Glutamatergic neuron (in vitro differentiated cells): ENCODE measurements around the gene APOL2. TPM values are rescaled to one million over a fixed set of nuclear protein-coding genes. Genes with fewer than 3 reads are reported as not detected.
"Not testable (repeated sequence)": the region's sequence is repeated elsewhere in the genome, so short reads cannot be mapped to it uniquely, and the experiment has no call there.

ENCODE experiments used
- DNase-seq: peaks from one replicate; pipeline ENCODE4 v3.0.0; 2022
- H3K27ac Mint-ChIP-seq: one replicate; pipeline ENCODE4 v1.8.0; 2020; ENCODE audit warnings: mild to moderate bottlenecking, mixed read lengths, inconsistent platforms; ENCODE audit not compliant: unreplicated experiment
- H3K27me3 Mint-ChIP-seq: one replicate; pipeline ENCODE4 v1.8.0; 2020; ENCODE audit warnings: mild to moderate bottlenecking, moderate library complexity, mixed read lengths, inconsistent platforms; ENCODE audit not compliant: unreplicated experiment
- H3K36me3 Mint-ChIP-seq: one replicate; pipeline ENCODE4 v1.8.0; 2020; ENCODE audit warnings: mild to moderate bottlenecking, mixed read lengths, inconsistent platforms; ENCODE audit not compliant: unreplicated experiment
- H3K4me1 Mint-ChIP-seq: one replicate; pipeline ENCODE4 v1.8.0; 2020; ENCODE audit warnings: mild to moderate bottlenecking, low read depth, mixed read lengths, inconsistent platforms; ENCODE audit not compliant: unreplicated experiment
- H3K4me3 Mint-ChIP-seq: one replicate; pipeline ENCODE4 v1.8.0; 2020; ENCODE audit warnings: mild to moderate bottlenecking, mixed read lengths, inconsistent platforms; ENCODE audit not compliant: unreplicated experiment
- H3K9me3 Mint-ChIP-seq: one replicate; pipeline ENCODE4 v1.8.0; 2020; ENCODE audit warnings: mild to moderate bottlenecking, moderate library complexity, mixed read lengths, inconsistent platforms; ENCODE audit not compliant: unreplicated experiment
- total RNA-seq: library from RNA; stranded (reverse); fragmentation: NEBNext Ultra II Directional; extraction: Animal tissue kit (Norgen Biotek cat#: 25700); gene quantifications from one replicate; pipeline ENCODE4 v1.2.1, GENCODE V29; 2021; ENCODE audit not compliant: unreplicated experiment
- TF ChIP-seq, protein P1 (sequence below): fragments of 200-600 bp; sonication (generic); IDR thresholded peaks from one replicate; pipeline ENCODE4 v1.5.0; 2021; ENCODE audit not compliant: partially characterized antibody, unreplicated experiment

The APOL2 gene
- total RNA-seq, 1 donor from 2014 or later: not detected

DNA sequence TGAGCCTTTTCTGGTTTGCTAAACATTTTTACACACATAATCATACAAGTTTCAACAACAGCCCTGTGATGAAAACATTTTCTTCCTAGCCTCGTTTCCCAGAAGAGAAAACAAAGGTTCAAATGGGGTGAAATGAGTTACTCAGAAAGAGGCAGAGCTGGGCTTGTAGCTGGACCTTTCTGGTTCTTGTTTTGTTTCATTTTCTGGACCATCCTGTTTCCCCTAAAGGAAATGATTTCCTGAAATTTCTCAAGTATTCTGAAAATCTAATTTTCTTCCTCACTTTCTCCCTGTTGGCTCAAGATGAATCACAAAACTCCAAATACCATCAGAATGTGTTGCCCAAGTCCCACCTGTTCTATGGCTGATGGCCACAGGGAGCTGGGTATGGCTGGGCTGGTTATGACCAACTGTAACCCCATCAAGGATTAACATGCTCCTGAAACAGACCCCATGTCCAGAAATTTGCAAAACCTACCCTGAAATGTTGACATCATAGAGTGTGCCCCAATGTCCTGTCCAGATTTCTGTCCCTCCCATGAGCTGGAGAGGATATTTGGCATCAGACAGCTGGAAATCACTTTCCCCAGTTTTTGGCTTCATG is 31.1 kb downstream of the APOL2 start:
- Mint-ChIP-seq H3K9me3 (peaks cover 9% of the 10 kb centered on the region), H3K27ac (no peak overlapping the region), H3K27me3 (peaks cover 3% of the 10 kb centered on the region), H3K36me3 (peaks cover 17% of the 10 kb centered on the region), H3K4me3 (no peak overlapping the region), H3K4me1 (no peaks in the 10 kb centered on the region)
- DNase-seq: no peak
- TF ChIP-seq, protein P1, sequence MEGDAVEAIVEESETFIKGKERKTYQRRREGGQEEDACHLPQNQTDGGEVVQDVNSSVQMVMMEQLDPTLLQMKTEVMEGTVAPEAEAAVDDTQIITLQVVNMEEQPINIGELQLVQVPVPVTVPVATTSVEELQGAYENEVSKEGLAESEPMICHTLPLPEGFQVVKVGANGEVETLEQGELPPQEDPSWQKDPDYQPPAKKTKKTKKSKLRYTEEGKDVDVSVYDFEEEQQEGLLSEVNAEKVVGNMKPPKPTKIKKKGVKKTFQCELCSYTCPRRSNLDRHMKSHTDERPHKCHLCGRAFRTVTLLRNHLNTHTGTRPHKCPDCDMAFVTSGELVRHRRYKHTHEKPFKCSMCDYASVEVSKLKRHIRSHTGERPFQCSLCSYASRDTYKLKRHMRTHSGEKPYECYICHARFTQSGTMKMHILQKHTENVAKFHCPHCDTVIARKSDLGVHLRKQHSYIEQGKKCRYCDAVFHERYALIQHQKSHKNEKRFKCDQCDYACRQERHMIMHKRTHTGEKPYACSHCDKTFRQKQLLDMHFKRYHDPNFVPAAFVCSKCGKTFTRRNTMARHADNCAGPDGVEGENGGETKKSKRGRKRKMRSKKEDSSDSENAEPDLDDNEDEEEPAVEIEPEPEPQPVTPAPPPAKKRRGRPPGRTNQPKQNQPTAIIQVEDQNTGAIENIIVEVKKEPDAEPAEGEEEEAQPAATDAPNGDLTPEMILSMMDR: no peak

DNA sequence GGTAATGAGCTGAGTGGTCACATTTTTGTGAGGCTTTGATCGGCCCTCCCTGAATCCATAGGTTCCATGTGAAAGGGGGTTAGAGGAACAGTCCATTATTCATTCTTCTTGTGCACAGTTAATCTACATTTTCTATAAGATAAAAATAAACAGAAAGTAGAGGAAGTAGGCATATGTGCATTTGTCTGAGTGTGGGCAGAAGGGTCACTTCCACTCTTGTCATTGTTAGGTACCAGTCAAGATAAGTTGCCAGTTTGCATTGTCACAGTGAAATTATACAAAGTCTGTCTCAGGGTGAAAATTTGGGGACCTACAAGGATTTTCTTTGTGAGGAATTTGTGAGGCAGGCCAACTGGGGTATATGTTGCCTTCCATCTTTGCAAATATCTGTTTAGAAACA is 33.1 kb downstream of the APOL2 start:
- H3K36me3 Mint-ChIP-seq: peaks cover 11% of the 10 kb centered on the region
- DNase-seq: no peak
- no peak overlapping the region for H3K4me3 Mint-ChIP-seq
- H3K9me3 Mint-ChIP-seq: peaks cover 9% of the 10 kb centered on the region
- H3K4me1 Mint-ChIP-seq: no peaks in the 10 kb centered on the region
- no peak overlapping the region for H3K27ac Mint-ChIP-seq
- H3K27me3 Mint-ChIP-seq: peaks cover 1% of the 10 kb centered on the region
- TF ChIP-seq, protein P1: no peak

DNA sequence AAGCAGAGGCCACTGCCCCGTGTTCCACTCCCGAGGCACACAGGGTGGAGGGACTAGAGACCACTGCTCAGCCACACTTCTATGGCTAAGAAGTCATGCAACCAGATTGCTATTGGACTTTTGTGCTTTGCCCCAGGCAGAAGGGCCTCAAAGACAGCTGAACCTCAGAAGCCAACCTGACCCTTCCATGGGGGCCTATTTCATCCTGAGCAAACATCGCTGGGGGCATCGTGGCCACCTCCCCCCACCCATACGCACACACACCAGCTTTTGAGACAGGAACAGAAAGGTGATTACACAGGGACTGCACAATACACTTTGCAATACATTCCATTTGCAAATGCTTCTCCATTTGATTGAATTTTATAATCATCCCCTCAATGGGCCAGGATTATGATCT is 33.8 kb downstream of the APOL2 start:
- H3K4me3 Mint-ChIP-seq, H3K27ac Mint-ChIP-seq, H3K9me3 Mint-ChIP-seq, H3K27me3 Mint-ChIP-seq, H3K4me1 Mint-ChIP-seq, DNase-seq: not testable (repeated sequence)
- peaks cover 11% of the 10 kb centered on the region for H3K36me3 Mint-ChIP-seq

DNA sequence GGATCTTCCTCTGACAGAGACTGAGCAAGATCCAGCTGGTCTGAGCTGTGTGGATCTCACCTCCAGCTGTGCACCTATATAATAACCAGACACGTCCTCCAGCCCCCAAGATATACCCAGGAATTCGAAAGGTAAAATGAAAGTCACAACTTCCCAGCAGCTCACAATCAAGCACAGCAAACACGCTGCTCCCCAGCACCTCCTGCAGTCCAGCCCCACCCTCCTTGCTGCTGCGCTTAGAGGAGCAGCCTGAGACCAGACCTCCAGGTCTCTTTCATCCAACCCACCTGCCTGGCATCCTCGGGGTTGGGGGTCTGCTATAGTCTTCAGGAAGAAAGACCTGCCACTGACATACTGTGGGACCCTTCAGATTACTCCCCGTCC is 34.7 kb downstream of the APOL2 start:
- Mint-ChIP-seq H3K27me3 (no peaks in the 10 kb centered on the region), H3K36me3 (peaks cover 5% of the 10 kb centered on the region), H3K4me1 (no peaks in the 10 kb centered on the region), H3K4me3 (no peak overlapping the region), H3K9me3 (peaks cover 9% of the 10 kb centered on the region), H3K27ac (no peak overlapping the region)
- no peak for DNase-seq
- TF ChIP-seq, protein P1: no peak

DNA sequence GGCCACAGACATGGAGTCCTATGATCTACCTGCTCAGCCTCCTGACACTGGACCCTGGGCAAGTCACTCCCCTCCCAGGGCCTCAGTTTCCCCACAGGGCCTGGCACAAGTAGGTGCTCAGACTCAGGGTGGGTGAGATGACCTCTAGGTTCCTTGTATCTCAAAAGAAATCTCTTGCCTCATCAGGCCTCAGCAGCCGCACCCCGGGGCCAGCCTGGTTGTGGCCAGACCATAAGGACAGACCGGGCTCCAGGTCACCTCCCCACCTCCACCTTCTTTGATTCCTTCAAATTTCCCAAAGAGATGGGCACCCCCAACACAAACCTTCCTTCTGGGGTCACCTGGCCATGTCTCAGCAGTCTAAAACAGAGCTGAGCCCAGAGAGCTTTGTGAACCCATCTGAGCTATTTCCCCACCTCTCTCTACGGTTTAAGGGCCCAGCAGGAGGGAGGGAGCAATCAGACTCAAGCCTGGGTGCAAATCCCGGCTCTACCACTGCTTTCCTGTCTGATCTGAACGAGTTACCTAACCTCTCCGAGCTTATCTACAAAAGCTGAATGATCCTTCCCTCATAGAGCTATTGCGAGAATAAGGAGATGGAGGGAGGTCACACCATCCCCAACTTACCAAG is 35.2 kb downstream of the APOL2 start:
- Mint-ChIP-seq H3K4me1 (no peaks in the 10 kb centered on the region), H3K27me3 (no peaks in the 10 kb centered on the region), H3K4me3 (no peak overlapping the region), H3K9me3 (peaks cover 7% of the 10 kb centered on the region), H3K27ac (no peak overlapping the region), H3K36me3 (peaks cover 2% of the 10 kb centered on the region)
- DNase-seq: no peak
- TF ChIP-seq, protein P1: no peak

DNA sequence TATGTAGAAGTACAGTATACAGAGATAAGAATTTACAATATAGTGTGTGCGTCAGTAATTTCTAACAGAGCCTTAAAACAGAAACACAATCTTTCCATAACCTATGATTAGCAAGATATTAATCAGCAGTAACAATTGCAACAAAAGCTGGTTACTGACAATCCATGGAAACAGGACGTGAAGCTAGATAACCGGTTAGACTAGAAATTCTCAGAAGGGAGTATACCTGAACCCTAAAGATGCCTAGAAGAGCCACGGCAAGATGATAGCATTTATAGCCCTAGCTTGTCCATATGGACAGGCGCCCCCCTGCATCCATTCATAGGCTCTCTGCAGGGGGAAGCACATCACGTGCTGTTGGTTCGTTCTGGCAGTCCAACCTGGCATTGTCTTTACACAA is 35.9 kb downstream of the APOL2 start:
- not testable (repeated sequence) for H3K27ac Mint-ChIP-seq, H3K4me3 Mint-ChIP-seq, H3K4me1 Mint-ChIP-seq, H3K9me3 Mint-ChIP-seq, H3K27me3 Mint-ChIP-seq, H3K36me3 Mint-ChIP-seq, DNase-seq

DNA sequence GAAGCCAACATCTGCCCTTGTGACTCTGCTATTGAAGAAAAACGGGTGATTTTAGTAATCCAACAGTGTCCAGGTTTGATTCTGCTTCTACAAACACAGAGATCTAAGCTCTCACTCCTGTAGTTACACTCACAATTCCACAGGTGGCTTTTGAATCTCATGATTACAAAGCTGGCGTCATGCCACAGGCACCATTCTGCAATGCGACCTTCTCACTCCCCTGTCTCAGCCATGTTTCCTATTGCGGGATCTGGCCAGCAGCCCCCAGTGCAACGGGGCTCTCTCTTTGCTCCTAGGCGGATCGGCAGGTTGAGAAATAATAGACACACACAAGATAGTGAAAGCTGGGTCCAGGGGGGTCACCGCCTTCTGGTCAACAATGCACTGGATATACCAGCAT is 36.4 kb downstream of the APOL2 start:
- H3K36me3 Mint-ChIP-seq, H3K27ac Mint-ChIP-seq, H3K4me3 Mint-ChIP-seq: not testable (repeated sequence)

More for the DNA sequence above, 36.4 kb downstream of the APOL2 start:
- DNase-seq, H3K27me3 Mint-ChIP-seq, H3K4me1 Mint-ChIP-seq, H3K9me3 Mint-ChIP-seq: not testable (repeated sequence)
